K562 (cell line): ENCODE measurements around the gene ZC3H18. TPM values are rescaled to one million over a fixed set of nuclear protein-coding genes. Genes with fewer than 3 reads are reported as not detected.

Source experiments
- ATAC-seq: fragments of 200-7000 bp; cut with Tn5 transposase; 3 replicates; pipeline ENCODE4 v1.9.1; 2020; ENCODE audit warnings: moderate library complexity
- BruUV-seq: library from RNA; stranded (reverse); fragments of 400-500 nt; replicated peaks from 2 replicates; lab custom pipeline; 2021; lab: Mats Ljungman, UMichigan
- CTCF ChIA-PET: fragments of 300-600 bp; formaldehyde crosslinking; extraction: SDS; loops from one replicate; lab custom pipeline; 2021; ENCODE audit warnings: low intra/inter-chr PET ratio; lab: Yijun Ruan, JAX
- POLR2A ChIA-PET: fragments of 300-600, 350-650 bp; sonication (Branson Sonifier 250); formaldehyde crosslinking; extraction: SDS; loops from one replicate; lab custom pipeline; 2021; ENCODE audit warnings: antibody characterized with exemption, inconsistent platforms; lab: Yijun Ruan, JAX
- DNase-seq, 4 experiments: peaks; one replicate each; pipeline versions ENCODE4 v3.0.0 to v3.0.0-alpha.2; 2011 to 2018; ENCODE audit warnings: low spot score in 3 of 4, mixed read lengths in 3 of 4; ENCODE audit errors: extremely low read depth in 1 of 4
- FAIRE-seq: peaks from 2 replicates; lab custom pipeline; 2011; peaks lifted over from hg19 to GRCh38; lab: Jason Lieb, UNC
- H2AFZ ChIP-seq: 2 replicates; pipeline ENCODE4 v1.6.0; 2011; ENCODE audit warnings: low read depth, low read length, control low read depth, inconsistent platforms
- H3K27ac ChIP-seq: fragments of 200-600 bp; 3 replicates; pipeline ENCODE4 v1.8.0; 2011; ENCODE audit warnings: low read depth, mild to moderate bottlenecking, control low read depth, inconsistent platforms, low read length, moderate library complexity, mixed read lengths; ENCODE audit errors: extremely low read depth
- H3K27me3 ChIP-seq, 2 experiments: fragments of 300-600 bp in 1 of 2; 2 replicates in 1 of 2; 3 replicates in 1 of 2; pipeline versions ENCODE4 v1.6.0 to v1.8.0; 2011; ENCODE audit warnings: inconsistent platforms in 2 of 2, low read length in 2 of 2, mild to moderate bottlenecking in 1 of 2, mixed read lengths in 1 of 2, moderate library complexity in 1 of 2; ENCODE audit not compliant: control insufficient read depth in 2 of 2, insufficient read depth in 2 of 2
- H3K36me3 ChIP-seq: fragments of 300-600 bp; 3 replicates; pipeline ENCODE4 v1.8.0; 2011; ENCODE audit warnings: mild to moderate bottlenecking, low read length, inconsistent platforms; ENCODE audit not compliant: control insufficient read depth, insufficient read depth
- H3K4me1 ChIP-seq, 2 experiments: fragments of 200-600 bp in 1 of 2; replicated peaks in 1 of 2; 2 replicates in 1 of 2; 3 replicates in 1 of 2; pipeline versions ENCODE4 v1.5.1 to v1.8.0; 2011; ENCODE audit warnings: inconsistent platforms in 2 of 2, low read length in 2 of 2, mild to moderate bottlenecking in 1 of 2, mixed read lengths in 1 of 2, moderate library complexity in 1 of 2; ENCODE audit not compliant: control insufficient read depth in 2 of 2, insufficient read depth in 2 of 2
- H3K4me2 ChIP-seq: 2 replicates; pipeline ENCODE4 v1.6.1; 2011; ENCODE audit warnings: low read length, control low read depth, inconsistent platforms, mixed read lengths; ENCODE audit not compliant: insufficient read depth
- H3K4me3 ChIP-seq: fragments of 200-600 bp; sonication (generic), shearing (Covaris generic); 2 replicates; pipeline ENCODE4 v1.5.1; 2016; ENCODE audit warnings: control low read depth, inconsistent platforms
- H3K79me2 ChIP-seq: fragments of 200-600 bp; 3 replicates; pipeline ENCODE4 v1.8.0; 2011; ENCODE audit warnings: low read length, inconsistent platforms; ENCODE audit not compliant: control insufficient read depth, insufficient read depth
- H3K9ac ChIP-seq, 2 experiments: 2 replicates each; pipeline versions ENCODE4 v1.6.0 to v1.6.1; 2011; ENCODE audit warnings: low read depth in 2 of 2, low read length in 2 of 2, control low read depth in 1 of 2, inconsistent platforms in 1 of 2, mild to moderate bottlenecking in 1 of 2, mixed read lengths in 1 of 2; ENCODE audit not compliant: insufficient read depth in 1 of 2
- H3K9me1 ChIP-seq: one replicate; pipeline ENCODE4 v1.6.0; 2011; ENCODE audit warnings: inconsistent platforms, mild to moderate bottlenecking, low read length, moderate library complexity; ENCODE audit not compliant: control insufficient read depth, insufficient read depth
- H3K9me3 ChIP-seq: replicated peaks from 2 replicates; pipeline ENCODE4 v1.5.1; 2011; ENCODE audit warnings: low read depth, low read length, inconsistent platforms; ENCODE audit not compliant: control insufficient read depth, insufficient read depth
- H4K20me1 ChIP-seq: replicated peaks from 2 replicates; pipeline ENCODE4 v1.6.1; 2011; ENCODE audit warnings: low read length, inconsistent platforms, mixed read lengths; ENCODE audit not compliant: control insufficient read depth, insufficient read depth
- CBX8 ChIP-seq: fragments of 200-600 bp; sonication (generic); IDR thresholded peaks from 2 replicates; pipeline ENCODE4 v1.6.1; 2012; ENCODE audit warnings: borderline replicate concordance, mixed run types, low read depth, mild to moderate bottlenecking, moderate library complexity, mixed read lengths, low read length, control low read depth, inconsistent platforms; ENCODE audit not compliant: poor library complexity, severe bottlenecking; ENCODE audit errors: extremely low read depth
- CCNT2 ChIP-seq: IDR thresholded peaks from 2 replicates; pipeline ENCODE4 v1.6.1; 2011; ENCODE audit warnings: borderline replicate concordance, low read depth, mild to moderate bottlenecking, moderate library complexity, mixed read lengths, low read length; ENCODE audit not compliant: insufficient read length; ENCODE audit errors: extremely low read depth
- CLOCK ChIP-seq: fragments of 250-450 bp; sonication (Bioruptor Pico); IDR thresholded peaks from 2 replicates; pipeline ENCODE4 v1.4.0; 2020; ENCODE audit warnings: mild to moderate bottlenecking, moderate library complexity, borderline replicate concordance
- FOXA3 ChIP-seq, 2 experiments: fragments of 450-650 bp in 1 of 2; sonication (generic) in 1 of 2; formaldehyde crosslinking; IDR thresholded peaks in 1 of 2; conservative IDR thresholded peaks in 1 of 2; 2 replicates each; pipeline versions ENCODE4 v1.4.0 to v1.8.0; 2020 to 2022; ENCODE audit warnings: mild to moderate bottlenecking in 2 of 2, missing genetic modification reagents in 1 of 2
- PRDM10 ChIP-seq: fragments of 450-650 bp; IDR thresholded peaks from 2 replicates; pipeline ENCODE4 v1.6.1; 2018; ENCODE audit not compliant: partially characterized antibody
- RAD21 ChIP-seq, 2 experiments: fragments of 250-450 bp in 1 of 2; fragments of 450-650 bp in 1 of 2; sonication (Bioruptor Pico) in 1 of 2; formaldehyde crosslinking in 1 of 2; IDR thresholded peaks in 1 of 2; conservative IDR thresholded peaks in 1 of 2; 2 replicates each; pipeline versions ENCODE4 v1.4.0 to v1.8.0; 2020 to 2022; ENCODE audit warnings: mild to moderate bottlenecking in 2 of 2, moderate library complexity in 1 of 2
- TBP ChIP-seq: optimal IDR thresholded peaks from 2 replicates; pipeline ENCODE3; 2011; ENCODE audit warnings: low read depth, low read length, improper control_type of control experiment
- TGIF2 ChIP-seq: sonication (generic); formaldehyde crosslinking; IDR thresholded peaks from 2 replicates; pipeline ENCODE4 v1.8.1; 2022; ENCODE audit warnings: mild to moderate bottlenecking, missing genetic modification reagents, moderate library complexity
- ZBTB17 ChIP-seq: fragments of 450-650 bp; formaldehyde crosslinking; IDR thresholded peaks from 2 replicates; pipeline ENCODE4 v1.4.0; 2020; ENCODE audit warnings: mild to moderate bottlenecking
- ZNF717 ChIP-seq: fragments of 250-450 bp; sonication (Bioruptor Pico); IDR thresholded peaks from 2 replicates; pipeline ENCODE4 v1.5.0; 2021
- WGBS: fragments of 100-300 bp; shearing (Covaris generic); methylation state at CpG from one replicate; pipeline ENCODE4 v1.1.6; 2016; ENCODE audit warnings: low coverage, mixed read lengths; ENCODE audit not compliant: insufficient coverage; ENCODE audit errors: missing lambda C conversion rate; 5-methylcytosine and 5-hydroxymethylcytosine counted together
- in situ Hi-C: fragments of 300-500 bp; cut with MboI; formaldehyde crosslinking; loops from 4 replicates; pipeline ENCODE4 v1.15.0; 2018; ENCODE audit warnings: inconsistent platforms, mixed read lengths
- intact Hi-C: fragments of 100-400 bp; cut with micrococcal nuclease; formaldehyde crosslinking; loops from 2 replicates; pipeline ENCODE4 v1.14.2; 2022
- polyA plus RNA-seq, 8 experiments: library from polyadenylated mRNA; depleted of rRNA in 4 of 8; stranded (reverse) in 5 of 8; unstranded in 3 of 8; fragments of >200 nt; fragmentation: Nextera tagmentation in 2 of 8; fragmentation: Illumina TruSeq in 1 of 8; extraction: Ambion mirVana in 2 of 8; extraction: Trizol in 1 of 8; gene quantifications; 2 replicates each; pipeline versions ENCODE4 v1.2.1 to v1.2.3, GENCODE V29; 2011 to 2014; ENCODE audit warnings: inconsistent platforms in 1 of 8, missing spikeins in 1 of 8
- total RNA-seq, 7 experiments: library from RNA; depleted of rRNA in 6 of 7; stranded (reverse); fragments of >200 nt in 6 of 7; fragmentation: Illumina TruSeq in 2 of 7; extraction: Trizol in 2 of 7; gene quantifications; 2 replicates each; pipeline versions ENCODE4 v1.2.1 to v1.2.3, GENCODE V29; 2011 to 2021; ENCODE audit warnings: low replicate concordance in 1 of 7

Gene ZC3H18
- total and polyA plus RNA-seq, 9 of the 15 experiments (the other 6 are each of a cell fraction or from before 2014, with no cell fraction given): 1.7 to 88.7 (median 26.9) TPM

- TF ChIP-seq FOXA3 (CRISPR knock-in tag; conservative IDR thresholded peaks at IDR 0.05 in 1 of 2, IDR thresholded peaks at IDR 0.05 in 1 of 2): peak in 1 of 2 experiments; percentile 72; a peak in 1 of 4 replicates
- TF ChIP-seq TGIF2 (CRISPR knock-in tag): peak; percentile 76
- peak; percentile 91 for TF ChIP-seq ZBTB17 (CRISPR knock-in tag)
Measured at GRCh38 chr16:88662222-88662842, 92.1 kb downstream of the ZC3H18 start (continued).

- intact Hi-C loops: loop anchor here (2.0 to 5.0 kb wide), 2 partner anchors 24 to 44 kb away; partner anchors contain the start of genes CTU2, RNF166 and SNAI3
- DNase-seq (peak; percentile 100), ATAC-seq (peak; percentile 99), FAIRE-seq (peak; percentile 97)
- Histone ChIP-seq H4K20me1 (0 out of 2 replicates have a peak, but pooled peaks cover 4% of the 10 kb centered on the region), H3K27ac (peak within 1 kb of the TSS; percentile 88), H3K4me2 (peak within 1 kb of the TSS; percentile 99), H3K79me2 (peaks cover 69% of the 10 kb centered on the region), H3K4me1 (peaks cover 17 to 71% of the 10 kb centered on the region in 2 experiments), H3K9me3 (no peaks in the 10 kb centered on the region), H3K9ac (peak within 1 kb of the TSS; percentile 86 to 97), H3K36me3 (peaks cover 34% of the 10 kb centered on the region; the same call in 1 of the 3 replicates), H3K4me3 (peak within 1 kb of the TSS; percentile 92), H2AFZ (peak within 1 kb of the TSS; percentile 92), H3K27me3 (no peaks in the 10 kb centered on the region), H3K9me1 (no peaks in the 10 kb centered on the region)
- in situ Hi-C loops: no loop called here
- ChIA-PET POLR2A (interaction anchor here (0.7 to 1.2 kb wide), 10 partner anchors 9 to 195 kb away, joined by 3 to 10 read pairs (median 4); no protein-coding TSS in a partner anchor), CTCF (interaction anchor here (0.5 kb wide), 1 partner anchor 74 kb away, joined by 3 read pairs; no protein-coding TSS in a partner anchor)
- under 1% methylated on average over 88 of the region's 88 CpGs for WGBS
- BruUV-seq: no TSS peak
- peak in 1 of 2 experiments; percentile 11; a peak in 1 of 4 replicates for TF ChIP-seq RAD21 (CRISPR knock-in tag; conservative IDR thresholded peaks at IDR 0.05 in 1 of 2, IDR thresholded peaks at IDR 0.05 in 1 of 2)
- TF ChIP-seq ZNF717 (CRISPR knock-in tag): no peak
- peak; percentile 74 for TF ChIP-seq CCNT2
- no peak for TF ChIP-seq CBX8
- peak; percentile 50 for TF ChIP-seq PRDM10
- peak; percentile 94 for TF ChIP-seq TBP
- TF ChIP-seq CLOCK (CRISPR knock-in tag): no peak
Measured at GRCh38 chr16:88662843-88663606, 92.8 kb downstream of the ZC3H18 start, which contains the start of gene MVD. TSS of gene MVD (minus strand) at chr16:88663091. CDS start at chr16:88663080, 11 bp downstream.
